ENCODE data around the gene M1AP. TPM values are rescaled to one million over a fixed set of nuclear protein-coding genes. Genes with fewer than 3 reads are reported as not detected.

M1AP gene
- total RNA-seq, 1 donor from 2014 or later, result 0.74 TPM

DNA sequence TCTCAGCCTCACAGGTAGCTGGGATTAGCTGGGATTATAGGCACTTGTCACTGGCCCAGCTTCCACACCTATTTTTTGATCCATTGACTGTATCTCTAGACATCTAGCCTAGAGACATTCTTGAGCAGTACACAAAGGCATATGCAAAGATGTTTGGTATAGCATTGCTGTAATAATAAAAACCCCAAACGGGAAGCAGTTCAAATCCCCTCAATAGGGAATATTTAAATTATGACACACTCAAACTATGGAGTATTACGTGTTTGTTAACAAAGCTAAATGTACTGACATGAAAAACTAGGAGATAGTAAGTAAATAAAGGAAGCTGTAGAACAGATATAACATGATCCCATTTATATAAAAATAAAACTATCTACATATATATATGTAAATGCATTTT, 65.9 kb downstream of the M1AP start:
- Mint-ChIP-seq H3K4me3 (ENCODE audit: unreplicated experiment) (no peak overlapping the region), H3K27ac (ENCODE audit: unreplicated experiment) (no peak overlapping the region), H3K27me3 (ENCODE audit: unreplicated experiment) (no peaks in the 10 kb centered on the region), H3K36me3 (ENCODE audit: low read depth, unreplicated experiment) (no peaks in the 10 kb centered on the region), H3K9me3 (ENCODE audit: unreplicated experiment) (no peaks in the 10 kb centered on the region), H3K4me1 (ENCODE audit: unreplicated experiment) (peaks cover 14% of the 10 kb centered on the region)
- TF ChIP-seq, protein P1, sequence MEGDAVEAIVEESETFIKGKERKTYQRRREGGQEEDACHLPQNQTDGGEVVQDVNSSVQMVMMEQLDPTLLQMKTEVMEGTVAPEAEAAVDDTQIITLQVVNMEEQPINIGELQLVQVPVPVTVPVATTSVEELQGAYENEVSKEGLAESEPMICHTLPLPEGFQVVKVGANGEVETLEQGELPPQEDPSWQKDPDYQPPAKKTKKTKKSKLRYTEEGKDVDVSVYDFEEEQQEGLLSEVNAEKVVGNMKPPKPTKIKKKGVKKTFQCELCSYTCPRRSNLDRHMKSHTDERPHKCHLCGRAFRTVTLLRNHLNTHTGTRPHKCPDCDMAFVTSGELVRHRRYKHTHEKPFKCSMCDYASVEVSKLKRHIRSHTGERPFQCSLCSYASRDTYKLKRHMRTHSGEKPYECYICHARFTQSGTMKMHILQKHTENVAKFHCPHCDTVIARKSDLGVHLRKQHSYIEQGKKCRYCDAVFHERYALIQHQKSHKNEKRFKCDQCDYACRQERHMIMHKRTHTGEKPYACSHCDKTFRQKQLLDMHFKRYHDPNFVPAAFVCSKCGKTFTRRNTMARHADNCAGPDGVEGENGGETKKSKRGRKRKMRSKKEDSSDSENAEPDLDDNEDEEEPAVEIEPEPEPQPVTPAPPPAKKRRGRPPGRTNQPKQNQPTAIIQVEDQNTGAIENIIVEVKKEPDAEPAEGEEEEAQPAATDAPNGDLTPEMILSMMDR (IDR thresholded peaks at IDR 0.05; ENCODE audit: unreplicated experiment), result no peak
- DNase-seq (ENCODE audit: low spot score), result no peak

DNA sequence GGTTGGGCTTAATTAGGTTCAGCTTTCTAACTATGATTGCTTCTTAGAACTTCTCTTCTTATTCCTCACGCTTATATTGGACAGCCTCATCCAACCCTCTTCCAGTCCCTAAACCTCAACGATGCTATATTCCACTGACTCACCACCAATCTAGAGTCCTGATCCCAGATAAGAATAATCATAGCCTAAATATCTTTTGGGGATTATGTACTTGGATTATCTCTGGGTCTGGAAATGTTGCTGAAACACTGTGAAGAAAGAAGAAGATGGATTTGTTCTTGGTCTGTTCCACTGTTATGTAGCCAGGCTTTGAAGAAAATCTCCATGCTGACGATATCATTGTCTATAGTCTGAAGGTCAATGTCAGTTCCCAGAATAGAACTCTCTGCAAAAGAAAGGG, 66.7 kb downstream of the M1AP start:
- no peaks in the 10 kb centered on the region for H3K36me3 Mint-ChIP-seq (ENCODE audit: low read depth, unreplicated experiment)
- peaks cover 18% of the 10 kb centered on the region for H3K4me1 Mint-ChIP-seq (ENCODE audit: unreplicated experiment)
- TF ChIP-seq, protein P1 (IDR thresholded peaks at IDR 0.05; ENCODE audit: unreplicated experiment), result no peak

DNA sequence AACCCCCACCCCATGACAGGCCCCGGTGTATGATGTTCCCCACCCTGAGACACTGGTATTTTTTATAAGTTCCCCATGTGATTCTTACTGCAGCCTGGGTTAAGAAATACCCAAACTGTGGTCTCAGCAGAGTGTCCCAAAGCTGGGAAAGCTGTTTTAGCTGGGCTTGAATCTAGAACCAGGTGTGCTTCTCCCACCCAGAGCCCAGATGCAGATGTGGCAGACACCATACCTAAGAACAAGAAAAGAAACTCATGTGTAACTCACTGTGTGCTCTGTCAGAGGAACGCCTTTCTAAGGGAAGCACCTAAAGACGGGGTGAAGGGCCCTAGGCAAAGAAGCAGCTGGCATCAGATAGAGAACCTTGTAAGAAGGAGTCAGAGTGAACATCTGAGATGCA, 69.7 kb downstream of the M1AP start:
- Mint-ChIP-seq H3K4me3 (ENCODE audit: unreplicated experiment) (no peak overlapping the region), H3K27ac (ENCODE audit: unreplicated experiment) (no peak overlapping the region), H3K27me3 (ENCODE audit: unreplicated experiment) (no peaks in the 10 kb centered on the region), H3K9me3 (ENCODE audit: unreplicated experiment) (no peaks in the 10 kb centered on the region), H3K36me3 (ENCODE audit: low read depth, unreplicated experiment) (no peaks in the 10 kb centered on the region), H3K4me1 (ENCODE audit: unreplicated experiment) (peaks cover 29% of the 10 kb centered on the region)
- TF ChIP-seq, protein P1 (IDR thresholded peaks at IDR 0.05; ENCODE audit: unreplicated experiment), result no peak
- no peak for DNase-seq (ENCODE audit: low spot score)

More for the DNA sequence above, 66.7 kb downstream of the M1AP start:
- DNase-seq (ENCODE audit: low spot score), result no peak
- no peaks in the 10 kb centered on the region for H3K9me3 Mint-ChIP-seq (ENCODE audit: unreplicated experiment)
- no peak overlapping the region for H3K4me3 Mint-ChIP-seq (ENCODE audit: unreplicated experiment)
- no peak overlapping the region for H3K27ac Mint-ChIP-seq (ENCODE audit: unreplicated experiment)
- H3K27me3 Mint-ChIP-seq (ENCODE audit: unreplicated experiment), result no peaks in the 10 kb centered on the region

DNA sequence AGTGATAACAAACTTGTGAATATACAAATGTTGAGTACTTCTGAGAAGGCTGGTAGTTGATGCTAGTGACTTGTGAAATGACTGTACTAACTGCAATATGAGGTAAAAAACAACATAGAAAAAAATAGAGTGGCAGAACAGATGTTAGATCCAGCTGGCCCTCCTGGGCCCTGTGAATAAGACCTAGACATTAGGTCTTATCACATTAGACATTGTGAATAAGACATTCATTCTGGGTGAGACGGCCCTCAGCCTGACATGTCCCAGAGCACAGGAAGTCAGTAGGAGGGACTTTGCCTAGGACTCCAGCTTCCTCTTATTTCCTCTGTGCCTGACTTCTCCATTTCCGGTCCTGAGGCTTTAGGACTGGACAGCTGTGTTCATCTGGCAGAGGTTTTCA, 70.7 kb downstream of the M1AP start:
- H3K36me3 Mint-ChIP-seq (ENCODE audit: low read depth, unreplicated experiment), result no peaks in the 10 kb centered on the region
- H3K27ac Mint-ChIP-seq (ENCODE audit: unreplicated experiment), result peak overlapping the region; percentile 12
- peaks cover 29% of the 10 kb centered on the region for H3K4me1 Mint-ChIP-seq (ENCODE audit: unreplicated experiment)
- no peak overlapping the region for H3K4me3 Mint-ChIP-seq (ENCODE audit: unreplicated experiment)
- no peaks in the 10 kb centered on the region for H3K9me3 Mint-ChIP-seq (ENCODE audit: unreplicated experiment)
- no peaks in the 10 kb centered on the region for H3K27me3 Mint-ChIP-seq (ENCODE audit: unreplicated experiment)
- DNase-seq (ENCODE audit: low spot score), result no peak
- TF ChIP-seq, protein P1 (IDR thresholded peaks at IDR 0.05; ENCODE audit: unreplicated experiment), result no peak

DNA sequence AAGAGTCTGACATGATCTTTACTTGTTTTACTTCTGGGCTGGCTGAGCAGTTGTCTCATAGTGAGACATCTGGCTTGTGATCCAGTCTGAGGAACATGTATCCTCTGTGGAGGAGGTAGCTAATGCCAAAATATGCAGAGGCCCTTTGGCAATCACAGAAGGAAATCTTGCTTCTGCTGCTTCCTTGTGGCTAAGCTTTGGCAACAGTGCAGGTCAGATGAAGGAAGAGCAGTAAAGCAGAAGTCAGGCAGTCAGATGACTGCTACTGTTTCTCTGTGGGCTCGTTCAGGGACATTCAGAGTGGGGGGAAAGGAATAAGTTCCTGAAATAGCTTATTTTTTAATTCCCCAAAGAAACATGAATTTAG, 71.3 kb downstream of the M1AP start:
- TF ChIP-seq, protein P1 (IDR thresholded peaks at IDR 0.05; ENCODE audit: unreplicated experiment), result no peak
- Mint-ChIP-seq H3K9me3 (ENCODE audit: unreplicated experiment) (no peaks in the 10 kb centered on the region), H3K4me3 (ENCODE audit: unreplicated experiment) (no peak overlapping the region), H3K27me3 (ENCODE audit: unreplicated experiment) (no peaks in the 10 kb centered on the region), H3K27ac (ENCODE audit: unreplicated experiment) (no peak overlapping the region), H3K4me1 (ENCODE audit: unreplicated experiment) (peaks cover 29% of the 10 kb centered on the region), H3K36me3 (ENCODE audit: low read depth, unreplicated experiment) (no peaks in the 10 kb centered on the region)
- DNase-seq (ENCODE audit: low spot score), result no peak

Measured in endothelial cell (in vitro differentiated cells).